HL-60 (cell line): ENCODE results near the gene CFAP65.

Experiments
- CTCF ChIP-seq: IDR thresholded peaks from one replicate; pipeline ENCODE4 v1.5.1; 2011; ENCODE audit warnings: low read length, control low read depth, inconsistent platforms; ENCODE audit not compliant: insufficient read depth
- GABPA ChIP-seq: IDR thresholded peaks from 2 replicates; pipeline ENCODE4 v1.6.1; 2012; ENCODE audit warnings: low read depth
- POLR2AphosphoS5 ChIP-seq: IDR thresholded peaks from 2 replicates; pipeline ENCODE4 v1.6.1; 2012; ENCODE audit warnings: low read depth

- TF ChIP-seq CTCF (no peak), POLR2AphosphoS5 (no peak), GABPA (no peak)
These were observed 6.5 kb downstream of the CFAP65 start for GRCh38 chr2:219034823-219035222.
